NB4 (cell line): Measurements from ENCODE around the gene GAS7.

Source experiments
- CTCF ChIP-seq: IDR thresholded peaks from one replicate; pipeline ENCODE4 v1.5.1; 2012; ENCODE audit warnings: low read depth, low read length
- MAX ChIP-seq: IDR thresholded peaks from 2 replicates; pipeline ENCODE4 v1.6.1; 2011; ENCODE audit warnings: low read depth, low read length
- MYC ChIP-seq: IDR thresholded peaks from 2 replicates; pipeline ENCODE4 v1.6.1; 2011; ENCODE audit warnings: low read depth, low read length
- POLR2A ChIP-seq: IDR thresholded peaks from 2 replicates; pipeline ENCODE4 v1.6.1; 2011; ENCODE audit warnings: mild to moderate bottlenecking; ENCODE audit not compliant: insufficient read length; ENCODE audit errors: extremely low read depth

GRCh38 chr17:10091046-10091445, 107.4 kb downstream of the GAS7 start:
- no peak for TF ChIP-seq CTCF
- TF ChIP-seq POLR2A: no peak
- no peak for TF ChIP-seq MAX
- no peak for TF ChIP-seq MYC
